ENCODE results near the gene TMED1. TPM values are rescaled to one million over a fixed set of nuclear protein-coding genes. Genes with fewer than 3 reads are reported as not detected.

The TMED1 gene
- total and polyA plus RNA-seq, 2 of the 4 experiments (the other 2 are of a cell fraction): 37.6 to 41.4 TPM

DNA sequence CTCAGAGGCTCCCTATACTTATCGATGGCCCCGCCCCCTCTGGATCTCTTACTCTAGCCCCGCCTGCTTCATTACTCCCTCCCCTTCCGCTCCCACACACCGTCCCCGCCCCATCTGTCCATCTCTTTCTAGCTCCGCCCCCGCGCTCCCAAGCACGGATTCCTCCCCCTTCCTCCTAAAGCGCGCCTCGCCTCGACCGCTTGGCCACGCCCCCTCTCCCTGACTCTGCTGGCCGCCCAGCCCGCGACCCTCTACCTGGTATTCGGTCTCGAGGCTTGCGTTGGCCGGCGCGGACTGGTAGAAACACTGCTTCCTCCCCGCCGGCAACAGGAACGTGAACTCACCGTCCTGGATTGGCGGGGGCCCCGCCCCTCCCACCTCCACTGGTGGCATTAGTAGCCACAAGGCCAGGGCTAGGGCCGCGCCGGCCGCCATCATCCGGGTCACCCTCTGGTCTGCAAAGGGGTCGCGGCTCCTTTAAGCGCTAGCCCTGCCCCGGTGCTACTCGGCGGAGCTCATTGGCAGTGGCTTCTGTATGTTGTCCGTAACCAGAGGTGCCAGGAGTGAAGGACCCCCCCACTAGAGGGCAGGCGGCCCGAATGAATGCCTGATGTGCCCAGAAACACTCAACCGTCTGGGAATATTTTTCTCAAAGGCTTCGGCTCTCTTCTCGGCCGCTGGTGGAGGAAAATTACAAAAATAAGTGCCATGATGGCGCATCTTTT, at the start of gene TMED1 (continued):
- TF ChIP-seq ELK1 (IDR thresholded peaks at IDR 0.05; ENCODE audit: borderline replicate concordance, low read depth, low read length) (no peak), MAZ (IDR thresholded peaks at IDR 0.05; ENCODE audit: borderline replicate concordance, low read depth, low read length) (peak; percentile 76; the same call in 1 of the 2 replicates), NFE2L2 (IDR thresholded peaks at IDR 0.05; ENCODE audit: low read depth, low read length) (no peak)
